ENCODE data around the gene FAM163A.
"Not testable (repeated sequence)": the region's sequence is repeated elsewhere in the genome, so short reads cannot be mapped to it uniquely, and the experiment has no call there.

The FAM163A gene

DNA sequence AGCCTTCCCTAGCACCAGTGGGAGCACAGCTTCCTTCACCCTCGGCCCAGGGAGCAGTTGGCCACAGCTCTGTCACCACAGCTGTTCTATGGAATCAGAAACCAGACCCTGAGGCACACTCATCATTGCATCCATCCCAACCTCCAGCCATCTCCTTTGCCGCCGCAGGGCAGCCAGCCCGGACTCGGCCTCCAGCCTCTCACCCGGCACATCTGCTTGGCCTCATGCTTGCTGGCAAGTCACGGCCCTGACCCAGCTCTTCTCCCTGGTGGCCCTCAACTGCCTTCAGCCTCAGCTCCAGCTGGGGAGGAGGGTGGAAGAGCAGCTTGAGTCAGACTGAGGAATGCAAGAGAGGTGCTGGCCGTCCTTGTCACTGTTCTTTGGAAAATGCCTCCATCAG is 74.7 kb downstream of the FAM163A start:
- no peak for DNase-seq

DNA sequence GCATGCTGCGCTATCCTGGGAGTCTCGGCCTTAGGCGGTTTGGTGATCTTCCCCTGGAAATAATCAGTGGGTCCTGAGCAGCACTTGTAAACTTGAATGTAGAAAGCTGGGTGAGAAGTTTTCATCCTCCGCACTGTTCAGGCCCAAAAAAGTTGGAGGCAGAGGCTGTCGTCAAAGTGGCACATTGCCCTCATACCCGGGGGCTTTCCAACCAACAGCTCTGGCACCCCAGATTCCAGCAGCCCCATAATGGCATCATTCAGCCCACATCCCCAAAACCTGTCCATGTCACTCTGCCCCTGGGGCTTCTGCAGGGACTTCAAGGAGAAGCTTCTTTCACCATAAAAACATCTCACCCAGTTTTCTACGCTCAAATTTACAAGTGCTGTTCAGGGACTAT is 75.2 kb downstream of the FAM163A start:
- DNase-seq, result no peak

DNA sequence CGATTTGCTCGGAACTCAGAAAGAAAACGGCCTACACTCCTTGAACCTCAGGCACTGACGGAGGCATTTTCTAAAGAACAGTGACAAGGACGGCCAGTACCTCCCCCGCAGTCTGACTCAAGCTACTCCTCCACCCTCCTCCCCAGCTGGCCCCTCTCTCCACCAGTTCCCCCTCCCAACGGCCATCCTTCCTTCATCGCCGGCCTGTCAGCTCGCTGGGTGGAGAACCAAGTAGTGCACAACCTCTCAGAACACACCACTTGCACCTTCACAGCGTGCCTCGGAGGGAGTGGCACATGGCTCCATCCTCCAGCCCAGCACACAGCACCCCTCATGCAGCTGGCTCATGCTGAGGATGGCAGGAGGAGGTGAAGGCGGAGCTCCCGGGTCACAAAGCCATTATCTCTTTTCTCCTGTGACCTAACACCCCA is 75.7 kb downstream of the FAM163A start:
- no peak for DNase-seq

DNA sequence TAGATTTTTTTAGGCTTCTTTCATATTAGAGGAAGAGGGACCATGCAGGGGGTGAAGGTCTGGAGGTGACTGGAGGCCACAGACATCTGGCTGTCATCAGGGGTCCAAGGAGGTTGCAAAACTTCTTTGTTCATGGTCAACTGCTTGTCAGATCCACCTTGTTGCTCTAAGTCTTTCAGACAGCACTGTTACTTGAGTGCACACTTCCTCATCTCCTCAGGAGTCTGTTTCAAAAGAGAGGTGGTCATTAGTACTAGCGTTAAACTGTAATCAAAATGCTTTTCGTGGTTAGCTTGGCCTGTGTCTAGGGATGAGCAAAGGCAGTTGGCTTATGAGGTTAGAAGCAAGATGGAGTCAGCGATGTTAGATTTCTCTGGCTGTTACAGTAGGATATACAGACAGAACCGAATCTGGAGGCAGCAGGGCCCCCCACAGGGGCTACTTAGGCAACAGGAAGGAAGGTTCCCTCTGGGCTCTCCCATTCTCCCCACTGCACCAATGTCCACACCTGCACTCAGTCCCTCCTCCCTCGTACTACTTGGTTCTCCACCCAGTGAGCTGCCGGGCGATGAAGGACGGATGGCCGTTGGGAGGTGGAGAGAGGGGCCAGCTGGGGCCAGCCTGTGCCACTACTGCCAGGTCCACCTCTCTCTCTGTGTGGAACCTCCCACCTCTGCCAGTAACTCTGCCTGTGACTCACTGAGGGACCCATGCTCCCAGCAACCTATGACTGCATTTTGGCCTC is 77.3 kb downstream of the FAM163A start:
- DNase-seq, result no peak

GRCh38 chr1:179821524-179821923 is 78.4 kb downstream of the FAM163A start:
- DNase-seq, result no peak

GRCh38 chr1:179822065-179822464 is 79.0 kb downstream of the FAM163A start:
- DNase-seq, result no peak

GRCh38 chr1:179823693-179824092 is 80.6 kb downstream of the FAM163A start:
- no peak for DNase-seq

GRCh38 chr1:179824265-179824664 is 81.2 kb downstream of the FAM163A start:
- no peak for DNase-seq

GRCh38 chr1:179825206-179825605 is 82.1 kb downstream of the FAM163A start:
- DNase-seq, result no peak

DNA sequence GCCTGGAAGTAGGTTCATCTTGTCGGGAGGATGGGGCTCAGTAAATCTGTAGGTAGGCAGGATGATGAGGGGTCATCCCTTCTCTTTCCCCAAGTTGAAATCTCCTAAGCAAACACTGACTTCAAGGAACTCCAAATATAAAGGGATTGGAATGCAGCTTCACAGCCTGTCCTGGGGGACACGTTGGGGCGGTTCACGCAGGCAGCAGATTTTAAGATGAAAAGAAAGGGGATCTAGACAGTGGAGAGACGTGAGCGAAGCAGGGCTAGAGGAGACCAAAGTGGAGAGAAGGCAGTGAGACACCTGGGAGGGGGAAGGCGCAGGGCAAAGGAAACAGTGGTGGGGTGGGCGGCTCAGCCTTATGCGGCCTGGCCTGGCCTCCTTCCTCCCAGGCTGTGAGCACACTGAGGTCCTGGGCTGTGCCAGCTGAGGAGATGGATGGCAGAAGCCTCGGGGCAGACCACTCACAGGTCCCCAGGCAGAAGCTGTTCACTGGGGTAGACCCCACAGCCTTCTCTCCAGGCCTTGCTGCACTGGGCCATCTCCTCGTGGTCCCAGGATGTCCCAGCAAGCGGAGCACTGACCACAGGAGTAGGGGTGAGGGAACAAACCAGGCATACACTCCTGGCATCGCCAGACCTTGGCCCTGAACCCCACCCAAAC is 82.8 kb downstream of the FAM163A start:
- no peak for DNase-seq

DNA sequence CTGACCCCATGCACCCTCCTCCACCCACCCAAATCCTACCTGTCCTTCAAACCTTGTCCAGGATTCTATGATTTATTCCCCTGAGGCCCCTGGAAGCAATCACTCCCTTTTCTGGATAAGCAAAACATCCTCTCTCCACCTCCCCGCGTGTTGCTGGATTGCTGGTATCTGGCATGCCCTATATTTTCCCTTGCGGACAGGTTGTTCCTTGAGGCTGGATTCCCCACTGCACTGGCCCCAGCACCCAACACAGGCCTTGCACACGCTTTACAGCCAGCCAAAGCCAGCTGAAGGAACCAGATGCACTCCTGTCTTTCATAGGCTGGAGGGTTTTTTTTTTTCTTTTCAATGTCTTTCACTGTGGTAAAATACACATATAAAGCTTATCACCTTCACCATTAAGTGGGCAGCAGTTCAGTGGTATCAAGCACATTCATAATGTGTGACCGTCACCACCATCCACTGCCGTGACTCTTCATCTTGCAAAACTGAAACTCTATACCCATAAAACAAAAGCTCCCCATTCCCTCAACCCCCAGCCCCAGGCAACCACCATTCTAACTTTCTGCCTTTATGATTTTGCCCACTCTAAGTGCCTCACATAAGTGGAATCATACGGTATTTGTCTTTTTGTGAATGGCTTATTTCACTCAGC is 83.7 kb downstream of the FAM163A start:
- DNase-seq, result no peak

DNA sequence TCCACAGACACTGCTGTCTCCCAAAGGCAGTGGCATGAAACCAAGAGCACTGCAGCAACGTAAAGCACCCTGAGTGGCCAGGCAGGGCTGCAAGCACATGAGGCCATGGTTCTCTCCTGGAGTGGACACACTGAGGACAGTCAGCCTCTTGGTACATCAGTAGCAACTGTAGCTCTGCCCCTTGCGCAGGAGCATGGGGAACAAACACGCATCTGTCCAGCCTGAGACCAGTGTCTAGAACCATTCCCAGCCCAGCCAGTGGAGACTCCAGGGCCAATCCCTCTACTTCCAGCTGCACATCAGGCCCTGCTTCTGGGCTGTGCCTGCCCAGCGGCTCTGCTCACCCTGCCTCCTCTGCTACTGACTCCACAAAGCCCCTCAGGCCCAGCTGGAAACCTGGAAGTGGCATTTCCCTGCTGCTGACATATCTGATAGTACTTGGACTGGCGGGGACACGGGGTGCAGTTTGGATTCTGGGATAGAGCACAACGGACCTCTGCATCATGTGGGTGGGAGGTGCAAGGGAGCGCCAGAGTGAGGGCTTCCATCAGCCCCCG is 85.5 kb downstream of the FAM163A start:
- DNase-seq, result no peak

DNA sequence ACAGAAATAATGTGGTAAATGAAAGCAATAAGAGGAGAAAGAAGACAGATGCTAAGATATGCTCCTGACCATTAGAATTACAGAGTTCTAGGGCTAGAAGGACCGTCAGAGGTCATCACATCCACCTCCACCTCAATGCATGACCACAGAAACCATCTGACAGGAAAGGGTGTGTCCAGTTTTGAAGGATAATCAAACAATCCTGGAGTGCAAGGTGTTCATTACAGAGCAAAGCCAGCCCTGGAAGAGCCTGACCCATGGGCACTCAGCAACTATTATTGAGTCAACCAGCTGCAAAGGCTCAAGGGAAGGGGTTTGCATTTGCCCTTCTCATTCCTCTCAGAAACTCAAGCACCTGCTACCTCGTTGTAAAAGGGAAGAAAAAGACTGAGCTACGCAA is 88.1 kb downstream of the FAM163A start:
- DNase-seq, result no peak

GRCh38 chr1:179831852-179832699 is 89.0 kb downstream of the FAM163A start:
- DNase-seq, result peak; percentile 4

GRCh38 chr1:179836686-179837445 is 93.8 kb downstream of the FAM163A start:
- not testable (repeated sequence) for DNase-seq

DNA sequence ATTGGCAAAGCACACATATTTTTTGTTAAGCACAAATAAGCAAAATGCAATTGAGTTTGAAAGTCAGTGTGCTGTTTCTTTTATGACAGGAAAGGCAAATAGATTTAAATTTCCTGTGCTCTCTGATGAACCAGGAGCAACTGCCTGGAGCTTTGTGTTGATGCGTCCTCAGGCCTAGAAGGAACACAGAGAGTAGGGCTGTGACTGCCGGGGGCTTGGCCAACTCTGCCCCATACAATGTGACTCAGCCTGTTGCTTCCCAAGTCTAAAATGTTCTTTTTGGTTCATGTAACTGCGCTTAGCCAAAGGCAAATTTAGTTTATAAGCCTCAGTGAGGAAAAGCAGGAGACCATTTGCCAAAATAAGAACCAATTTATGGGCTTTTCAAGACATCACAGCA is 97.0 kb downstream of the FAM163A start:
- no peak for DNase-seq

GRCh38 chr1:179848233-179848632 is 105.1 kb downstream of the FAM163A start:
- no peak for DNase-seq

DNA sequence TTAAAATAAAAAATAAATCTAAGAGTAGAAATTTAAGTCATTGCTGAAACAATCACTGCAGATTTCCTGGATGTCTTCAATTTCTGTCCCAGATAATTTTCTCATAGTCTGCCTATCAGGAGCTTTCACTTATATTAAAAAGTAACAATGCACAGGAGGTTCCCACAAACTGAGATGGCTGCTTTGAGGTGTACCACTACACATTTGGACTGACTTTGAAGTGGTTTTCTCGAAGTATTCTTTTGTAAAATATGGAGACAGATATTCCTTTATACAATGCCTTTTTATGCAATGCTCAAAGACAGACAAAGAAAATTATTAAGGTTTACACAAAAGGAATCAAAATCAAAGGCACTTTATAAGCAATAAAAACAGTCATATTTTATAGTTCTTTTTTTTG is 110.0 kb downstream of the FAM163A start:
- no peak for DNase-seq

GRCh38 chr1:179855831-179856230 is 112.7 kb downstream of the FAM163A start:
- DNase-seq, result not testable (repeated sequence)

DNA sequence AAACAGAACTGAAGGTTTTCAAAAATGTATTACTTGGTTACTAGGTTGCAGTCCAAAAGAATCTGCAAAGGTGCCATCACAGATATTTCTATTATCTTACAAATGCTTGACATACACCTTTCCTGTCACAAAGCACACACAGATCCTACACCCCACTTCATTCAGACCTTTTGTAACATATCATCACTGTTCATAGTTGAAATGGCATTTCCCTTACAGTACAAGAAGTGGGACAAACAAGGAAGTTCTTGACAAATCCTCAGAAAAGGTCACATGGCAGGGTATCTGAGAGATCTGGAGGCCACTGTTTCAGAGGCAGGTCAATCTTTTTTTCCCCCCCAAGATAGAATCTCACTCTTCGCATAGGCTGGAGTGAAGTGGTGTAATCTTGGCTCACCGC is 113.2 kb downstream of the FAM163A start:
- no peak for DNase-seq

DNA sequence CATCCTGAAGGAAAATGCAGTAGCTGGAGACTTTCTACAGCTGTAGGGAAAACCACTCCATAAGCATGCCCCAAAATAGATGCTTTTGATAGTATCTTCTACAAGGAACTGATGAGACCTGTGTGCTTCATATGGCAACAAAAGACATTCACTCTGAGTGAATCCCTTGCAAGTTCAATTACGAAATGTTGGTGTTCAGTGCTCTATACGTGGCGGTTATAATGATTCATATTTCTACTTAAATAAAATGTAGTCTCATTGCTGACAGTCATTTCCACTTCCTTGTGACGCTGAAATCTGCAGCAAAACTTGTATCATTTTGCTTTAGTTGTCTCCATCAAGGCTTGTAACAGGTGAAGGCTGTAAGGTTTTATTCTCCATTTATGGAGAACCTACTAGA is 113.9 kb downstream of the FAM163A start:
- no peak for DNase-seq

- DNase-seq, result no peak
Observed at GRCh38 chr1:179860652-179861051, 117.6 kb downstream of the FAM163A start.

Measured in activated CD4-positive, alpha-beta T cell treated with anti-CD3 and anti-CD28 coated beads, Interleukin-2, Interleukin-6, amounts not matched to agents 100 ng/mL and 50 ng/mL, durations not matched to agents 16 hours and 8 hours (primary cell).